Activated T-helper 2 cell treated with anti-CD3 and anti-CD28 coated beads, Interferon-gamma antibody, Interleukin-2, Interleukin-4, amounts not matched to agents 10 μg/mL and 5 μg/mL and 100 μg/mL, durations not matched to agents 14 hours and 24 hours and 36 hours (primary cell): ENCODE measurements around the gene SLC15A1. TPM values are rescaled to one million over a fixed set of nuclear protein-coding genes. Genes with fewer than 3 reads are reported as not detected.

ENCODE experiments used
- DNase-seq: peaks from one replicate; pipeline ENCODE4 v3.0.0; 2021; ENCODE audit warnings: low spot score
- H3K27ac Mint-ChIP-seq: one replicate; pipeline ENCODE4 v1.8.0; 2021; ENCODE audit warnings: mixed read lengths
- H3K27me3 Mint-ChIP-seq: one replicate; pipeline ENCODE4 v1.8.0; 2021; ENCODE audit warnings: low read depth, mixed read lengths
- H3K36me3 Mint-ChIP-seq: one replicate; pipeline ENCODE4 v1.8.0; 2021; ENCODE audit warnings: low read depth, mixed read lengths
- H3K4me1 Mint-ChIP-seq: one replicate; pipeline ENCODE4 v1.8.0; 2021; ENCODE audit warnings: low read depth, mixed read lengths
- H3K4me3 Mint-ChIP-seq: one replicate; pipeline ENCODE4 v1.8.0; 2021; ENCODE audit warnings: low read depth, mild to moderate bottlenecking, moderate library complexity, mixed read lengths
- H3K9me3 Mint-ChIP-seq: one replicate; pipeline ENCODE4 v1.8.0; 2021; ENCODE audit warnings: mixed read lengths
- intact Hi-C: fragments of 100-400 bp; cut with micrococcal nuclease; formaldehyde crosslinking; loops from one replicate; pipeline ENCODE4 v1.15.1; 2023
- total RNA-seq: library from RNA; stranded (reverse); gene quantifications from 2 replicates; pipeline ENCODE4 v1.2.3, GENCODE V29; 2022

The SLC15A1 gene
- total RNA-seq, 1 donor from 2014 or later = not detected

DNA sequence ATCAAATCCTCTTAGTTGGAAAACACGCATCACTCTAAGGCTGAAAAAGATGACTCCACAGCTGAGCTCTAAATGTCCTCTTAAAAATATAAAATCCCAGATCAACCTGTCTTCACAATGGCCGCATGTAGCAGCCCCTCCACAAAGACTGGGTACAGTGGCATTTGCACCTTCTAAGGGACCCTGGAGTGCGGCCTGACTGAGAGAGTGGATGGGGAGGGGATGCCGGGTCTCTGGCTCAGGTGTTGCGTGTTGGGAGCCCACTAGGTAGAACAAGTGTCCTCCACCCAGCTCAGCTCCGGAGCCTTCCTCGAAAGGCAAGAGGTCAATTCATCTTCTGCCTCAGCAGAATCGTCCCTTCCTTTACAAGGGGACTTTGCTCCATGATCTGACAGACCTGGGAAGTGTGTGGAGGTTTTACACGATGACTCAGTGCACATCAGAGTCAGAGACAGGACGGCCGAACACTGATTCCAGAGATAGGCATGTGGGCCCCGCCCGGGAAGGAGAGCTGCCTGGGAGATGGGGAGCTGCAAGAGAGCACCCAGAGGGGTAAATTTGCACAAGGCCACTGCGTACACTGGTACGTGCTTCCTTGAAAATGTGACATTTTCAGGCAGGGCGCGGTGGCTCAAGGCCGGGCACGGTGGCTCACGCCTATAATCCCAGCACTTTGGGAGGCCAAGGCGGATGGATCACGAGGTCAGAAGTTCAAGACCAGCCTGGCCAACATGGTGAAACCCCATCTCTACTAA is 23.5 kb upstream of the SLC15A1 start:
- Mint-ChIP-seq H3K27me3 (peaks cover 4% of the 10 kb centered on the region), H3K27ac (no peak overlapping the region), H3K36me3 (no peaks in the 10 kb centered on the region), H3K9me3 (peaks cover 6% of the 10 kb centered on the region), H3K4me3 (no peak overlapping the region), H3K4me1 (no peaks in the 10 kb centered on the region)
- DNase-seq = no peak
- intact Hi-C loops = no loop called here

DNA sequence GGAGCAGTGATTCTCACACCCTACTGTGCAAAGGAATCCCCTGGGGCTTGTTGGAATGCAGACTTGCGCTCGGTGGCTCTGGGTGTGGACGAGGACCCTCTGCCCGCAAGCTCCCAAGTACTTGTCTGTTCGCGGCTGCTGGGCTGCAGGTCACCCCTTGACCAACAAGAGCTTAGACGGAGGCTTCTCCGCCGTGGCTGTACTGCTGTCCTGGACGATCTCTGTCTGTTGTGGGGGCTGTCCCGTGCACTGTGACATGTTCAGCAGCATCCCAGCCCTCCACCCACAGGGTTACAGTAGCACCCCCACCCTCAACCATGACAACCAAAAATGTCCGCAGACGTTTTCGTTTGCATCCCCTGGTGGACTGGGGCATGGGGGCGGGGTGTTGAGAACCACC is 22.9 kb upstream of the SLC15A1 start:
- no peak for DNase-seq
- Mint-ChIP-seq H3K27me3 (peaks cover 4% of the 10 kb centered on the region), H3K36me3 (no peaks in the 10 kb centered on the region)

DNA sequence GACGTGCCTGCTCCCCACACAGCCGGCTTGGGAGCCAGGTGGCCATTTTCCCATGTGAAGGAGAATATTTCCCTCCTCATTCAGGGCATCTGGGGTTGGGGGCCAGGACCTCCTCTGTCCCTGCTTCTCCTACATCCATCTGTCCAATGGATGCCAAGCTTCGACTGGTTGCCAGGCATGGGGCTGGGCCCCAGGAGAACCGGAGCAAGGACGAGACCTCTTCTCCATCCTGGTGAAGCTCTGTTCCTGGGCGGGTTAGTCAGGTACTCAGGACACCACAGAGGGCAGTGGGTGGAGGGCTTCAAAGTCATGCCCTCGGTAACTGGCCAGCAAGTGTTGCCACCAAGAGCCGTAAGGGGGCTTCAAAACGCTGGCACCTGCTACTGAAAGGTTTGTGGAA is 22.3 kb upstream of the SLC15A1 start:
- peaks cover 4% of the 10 kb centered on the region for H3K27me3 Mint-ChIP-seq
- H3K4me3 Mint-ChIP-seq = no peak overlapping the region
- no peak for DNase-seq
- H3K36me3 Mint-ChIP-seq = no peaks in the 10 kb centered on the region
- no peak overlapping the region for H3K27ac Mint-ChIP-seq
- peaks cover 16% of the 10 kb centered on the region for H3K9me3 Mint-ChIP-seq
- intact Hi-C loops = no loop called here
- H3K4me1 Mint-ChIP-seq = no peaks in the 10 kb centered on the region

More for the DNA sequence above, 22.9 kb upstream of the SLC15A1 start:
- Mint-ChIP-seq H3K27ac (no peak overlapping the region), H3K4me1 (no peaks in the 10 kb centered on the region), H3K4me3 (no peak overlapping the region), H3K9me3 (peaks cover 12% of the 10 kb centered on the region)
- intact Hi-C loops = no loop called here

DNA sequence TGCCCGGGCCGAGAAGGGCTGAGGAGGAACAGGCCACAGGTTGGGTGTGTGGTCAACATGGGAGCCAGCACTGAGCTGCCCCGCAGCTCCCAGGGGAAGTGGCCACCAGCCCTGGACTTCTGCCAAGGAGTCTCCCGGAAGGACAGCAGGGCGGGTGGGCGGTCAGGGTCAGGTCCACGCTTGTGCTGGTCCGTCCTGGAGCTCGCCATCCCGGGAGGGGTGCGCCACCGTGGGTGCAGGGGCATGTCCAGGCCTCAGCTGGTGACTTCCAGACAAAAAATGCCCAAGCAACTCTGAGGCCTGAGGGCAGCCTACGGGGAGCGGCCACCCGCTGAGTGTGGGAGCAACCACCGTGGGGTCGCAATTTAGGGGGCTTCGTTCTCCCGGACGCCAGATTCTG is 21.4 kb upstream of the SLC15A1 start:
- H3K4me3 Mint-ChIP-seq = no peak overlapping the region
- peaks cover 4% of the 10 kb centered on the region for H3K27me3 Mint-ChIP-seq
- intact Hi-C loops = no loop called here
- H3K36me3 Mint-ChIP-seq = no peaks in the 10 kb centered on the region
- H3K27ac Mint-ChIP-seq = no peak overlapping the region
- H3K4me1 Mint-ChIP-seq = no peaks in the 10 kb centered on the region
- H3K9me3 Mint-ChIP-seq = peaks cover 24% of the 10 kb centered on the region
- no peak for DNase-seq

DNA sequence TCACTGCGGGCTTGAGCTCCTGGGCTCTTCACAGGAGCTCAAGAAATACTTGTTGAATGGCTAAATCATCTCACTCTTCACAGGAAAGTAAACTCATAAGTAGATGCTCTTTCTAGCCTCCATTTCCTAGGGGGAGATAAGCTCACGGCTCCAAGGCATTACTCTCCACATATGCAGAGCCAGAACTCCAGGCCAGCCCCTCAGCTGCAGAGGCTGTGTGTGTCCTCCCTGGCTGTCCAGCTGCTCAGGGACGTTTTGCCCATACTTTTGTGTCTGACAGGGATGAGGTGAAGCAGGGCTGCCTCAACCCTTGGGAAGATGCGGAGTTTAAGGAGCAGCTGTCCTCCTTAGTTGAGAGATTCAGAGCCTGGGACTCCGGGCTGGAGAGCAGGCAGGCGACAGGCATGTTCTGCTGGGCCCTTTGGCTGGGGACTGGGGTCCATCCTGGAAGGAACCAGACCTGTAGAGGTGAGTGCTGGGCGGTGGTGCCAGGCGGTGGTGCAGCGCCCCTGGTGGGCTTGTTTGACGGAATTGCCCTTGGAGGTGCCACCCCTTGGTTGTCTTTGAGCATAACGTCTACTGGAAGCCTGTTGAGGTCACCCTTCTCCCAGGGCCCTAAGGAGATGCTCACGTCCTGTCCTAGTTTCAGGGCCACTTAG is 20.5 kb upstream of the SLC15A1 start:
- intact Hi-C loops = no loop called here
- Mint-ChIP-seq H3K27ac (no peak overlapping the region), H3K27me3 (peaks cover 3% of the 10 kb centered on the region), H3K36me3 (no peaks in the 10 kb centered on the region), H3K9me3 (peaks cover 24% of the 10 kb centered on the region), H3K4me3 (no peak overlapping the region), H3K4me1 (no peaks in the 10 kb centered on the region)
- DNase-seq = no peak

DNA sequence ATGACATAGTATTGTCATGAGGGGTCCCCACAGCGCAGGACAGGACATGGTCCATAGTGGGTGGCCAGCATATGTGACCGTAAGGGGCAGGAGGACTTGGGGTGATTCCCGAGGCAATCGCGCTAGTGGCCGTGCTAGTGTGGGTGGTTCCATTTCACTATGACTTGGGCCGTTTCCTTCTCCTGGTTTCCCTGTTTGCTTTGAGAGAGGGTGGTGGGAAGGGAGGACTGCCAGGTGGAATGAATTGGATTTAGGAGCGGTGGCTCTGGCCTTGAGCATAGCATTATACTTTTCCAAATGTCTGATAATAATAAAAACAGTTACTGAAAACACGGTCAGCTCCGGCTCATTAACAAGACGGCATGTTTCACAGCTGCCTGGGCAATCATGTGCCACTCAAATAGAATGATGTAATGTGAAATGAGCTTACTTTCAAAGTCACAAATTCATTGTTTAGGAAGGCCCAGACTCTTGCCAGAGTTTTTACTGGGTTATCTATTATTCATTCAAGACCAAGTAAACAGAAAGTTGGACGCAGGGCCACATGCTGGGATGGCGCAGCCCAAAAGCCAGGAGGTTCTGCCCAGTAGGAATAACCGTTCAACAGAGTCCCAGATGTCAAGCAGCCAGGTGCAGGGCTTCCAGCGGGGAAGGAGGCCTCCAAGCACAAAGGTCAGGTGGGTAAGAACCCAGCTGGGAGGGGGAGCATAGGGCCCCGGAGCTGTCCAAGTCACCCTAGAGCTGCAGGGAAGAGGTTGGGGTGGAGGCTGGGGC is 19.6 kb upstream of the SLC15A1 start:
- no peak for DNase-seq
- Mint-ChIP-seq H3K27ac (no peak overlapping the region), H3K9me3 (peaks cover 24% of the 10 kb centered on the region), H3K36me3 (no peaks in the 10 kb centered on the region), H3K4me1 (no peaks in the 10 kb centered on the region), H3K27me3 (no peaks in the 10 kb centered on the region), H3K4me3 (no peak overlapping the region)
- intact Hi-C loops = no loop called here

DNA sequence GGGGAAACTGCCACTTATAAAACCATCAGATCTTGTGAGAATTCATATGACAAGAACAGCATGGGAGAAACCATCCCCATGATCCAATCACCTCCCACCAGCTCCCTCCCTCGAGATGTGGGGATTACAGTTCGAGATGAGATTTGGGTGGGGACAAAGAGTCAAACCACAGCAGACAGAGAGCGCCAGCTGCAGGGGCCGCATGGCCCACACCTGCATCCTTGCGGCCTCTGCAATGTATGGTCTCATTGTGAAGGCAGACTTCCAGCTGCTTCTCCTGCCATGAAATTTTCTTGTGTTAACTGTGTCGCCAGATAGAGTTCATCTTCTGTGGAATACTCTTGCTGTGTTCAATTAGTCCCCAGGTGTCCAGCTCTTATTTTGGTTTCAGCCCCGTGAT is 17.3 kb upstream of the SLC15A1 start:
- H3K4me1 Mint-ChIP-seq = no peaks in the 10 kb centered on the region
- no peak overlapping the region for H3K27ac Mint-ChIP-seq
- intact Hi-C loops = no loop called here
- no peaks in the 10 kb centered on the region for H3K36me3 Mint-ChIP-seq
- no peaks in the 10 kb centered on the region for H3K27me3 Mint-ChIP-seq
- H3K4me3 Mint-ChIP-seq = no peak overlapping the region
- DNase-seq = no peak
- peaks cover 24% of the 10 kb centered on the region for H3K9me3 Mint-ChIP-seq

DNA sequence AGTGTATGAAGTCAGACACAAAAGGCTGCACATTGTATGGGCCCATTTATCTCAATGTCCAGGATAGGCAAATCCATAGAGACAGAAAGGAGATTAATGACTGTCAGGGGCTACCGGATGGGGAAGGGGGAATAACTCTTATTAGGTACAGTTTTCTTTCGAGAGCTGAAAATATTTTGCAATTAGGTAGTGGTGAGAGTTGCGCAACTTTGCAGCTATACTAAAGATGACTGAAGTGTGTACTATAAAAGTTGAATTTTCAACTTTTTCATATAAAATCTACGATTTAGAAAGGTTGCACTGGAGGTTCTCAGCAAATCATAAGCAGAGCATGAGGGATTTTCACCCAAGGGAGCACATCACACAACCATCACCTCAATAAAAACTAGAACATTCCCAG is 16.1 kb upstream of the SLC15A1 start:
- no peaks in the 10 kb centered on the region for H3K27me3 Mint-ChIP-seq
- intact Hi-C loops = no loop called here
- DNase-seq = no peak
- no peaks in the 10 kb centered on the region for H3K4me1 Mint-ChIP-seq
- H3K27ac Mint-ChIP-seq = no peak overlapping the region
- H3K9me3 Mint-ChIP-seq = peaks cover 24% of the 10 kb centered on the region
- no peaks in the 10 kb centered on the region for H3K36me3 Mint-ChIP-seq
- no peak overlapping the region for H3K4me3 Mint-ChIP-seq

DNA sequence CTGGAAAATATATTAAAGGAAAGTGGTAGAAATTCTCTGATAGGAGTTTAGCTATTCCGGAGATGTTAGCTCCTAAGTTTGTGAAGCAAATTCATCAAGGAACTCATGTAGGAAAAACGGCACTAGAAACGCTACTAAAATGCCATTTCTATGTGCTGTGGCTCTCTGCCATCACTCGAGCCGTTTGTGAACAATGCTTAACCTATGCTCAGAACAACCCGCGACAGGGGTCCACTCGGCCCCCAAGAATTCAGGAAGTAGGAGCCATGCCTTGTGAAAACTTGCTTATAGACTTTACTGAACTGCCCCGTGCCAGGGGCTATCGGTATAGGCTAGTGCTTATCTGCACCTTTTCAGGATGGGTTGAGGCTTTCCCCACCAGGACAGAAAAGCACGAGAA is 14.2 kb upstream of the SLC15A1 start:
- intact Hi-C loops = no loop called here
- Mint-ChIP-seq H3K27ac (no peak overlapping the region), H3K36me3 (no peaks in the 10 kb centered on the region), H3K27me3 (no peaks in the 10 kb centered on the region), H3K4me1 (peaks cover 2% of the 10 kb centered on the region), H3K9me3 (peaks cover 23% of the 10 kb centered on the region), H3K4me3 (no peak overlapping the region)
- no peak for DNase-seq

DNA sequence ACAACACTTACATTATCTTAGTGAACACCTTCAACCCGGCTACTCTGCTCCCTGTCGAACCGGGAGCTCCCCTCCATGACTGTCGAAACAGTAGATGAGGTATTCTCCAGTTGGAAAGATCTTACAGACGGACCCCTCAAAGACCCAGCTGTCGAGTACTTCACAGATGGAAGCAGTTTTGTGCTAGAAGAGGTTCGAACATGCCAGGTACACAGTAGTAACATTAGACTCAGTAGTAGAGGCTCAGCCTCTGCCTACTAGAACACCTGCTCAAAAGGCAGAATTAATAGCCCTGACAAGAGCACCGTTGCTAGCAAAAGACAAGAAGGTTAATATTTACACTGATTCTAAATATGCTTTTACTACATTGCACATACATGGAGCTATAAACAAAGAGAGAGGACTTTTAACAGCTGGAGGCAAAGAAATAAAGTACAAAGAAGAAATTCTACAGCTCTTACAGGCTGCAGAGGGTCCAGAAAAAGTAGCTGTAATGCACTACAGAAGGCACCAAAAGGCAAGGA is 13.6 kb upstream of the SLC15A1 start:
- Mint-ChIP-seq H3K9me3 (peaks cover 18% of the 10 kb centered on the region), H3K4me3 (no peak overlapping the region), H3K27me3 (no peaks in the 10 kb centered on the region), H3K36me3 (no peaks in the 10 kb centered on the region), H3K27ac (no peak overlapping the region), H3K4me1 (peaks cover 6% of the 10 kb centered on the region)
- no peak for DNase-seq
- intact Hi-C loops = no loop called here

DNA sequence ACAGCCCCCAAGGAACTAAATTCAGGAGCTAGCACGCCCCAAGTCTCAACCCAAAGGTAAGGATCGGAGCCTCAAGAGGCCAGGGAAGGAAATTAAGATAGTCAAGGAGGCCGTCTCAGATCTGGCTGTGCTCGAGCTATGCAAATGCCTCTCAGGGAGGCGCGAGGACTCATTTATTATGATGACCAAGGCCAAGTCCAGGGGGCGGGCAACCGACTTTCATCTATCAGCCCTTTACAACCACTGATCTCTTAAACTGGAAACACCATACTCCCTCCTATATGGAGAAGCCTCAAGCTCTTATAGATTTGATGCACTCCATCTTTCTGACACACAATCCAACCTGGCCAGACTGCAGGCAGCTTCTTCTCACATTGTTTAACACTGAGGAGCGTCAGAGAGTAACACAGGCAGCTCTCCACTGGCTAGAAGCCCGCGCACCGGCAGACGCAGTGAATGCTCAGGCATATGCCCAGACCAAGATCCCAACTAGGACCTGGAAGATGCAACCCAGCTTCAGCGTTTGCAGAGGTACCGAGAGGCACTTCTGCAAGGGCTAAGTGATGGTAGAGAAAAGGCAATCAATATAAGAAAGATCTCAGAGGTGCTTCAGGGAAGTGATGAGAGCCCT is 9.6 kb upstream of the SLC15A1 start:
- Mint-ChIP-seq H3K27ac (no peak overlapping the region), H3K36me3 (no peaks in the 10 kb centered on the region), H3K4me3 (no peak overlapping the region), H3K9me3 (peaks cover 5% of the 10 kb centered on the region), H3K27me3 (peaks cover 3% of the 10 kb centered on the region), H3K4me1 (peaks cover 6% of the 10 kb centered on the region)
- DNase-seq = no peak
- intact Hi-C loops = no loop called here

DNA sequence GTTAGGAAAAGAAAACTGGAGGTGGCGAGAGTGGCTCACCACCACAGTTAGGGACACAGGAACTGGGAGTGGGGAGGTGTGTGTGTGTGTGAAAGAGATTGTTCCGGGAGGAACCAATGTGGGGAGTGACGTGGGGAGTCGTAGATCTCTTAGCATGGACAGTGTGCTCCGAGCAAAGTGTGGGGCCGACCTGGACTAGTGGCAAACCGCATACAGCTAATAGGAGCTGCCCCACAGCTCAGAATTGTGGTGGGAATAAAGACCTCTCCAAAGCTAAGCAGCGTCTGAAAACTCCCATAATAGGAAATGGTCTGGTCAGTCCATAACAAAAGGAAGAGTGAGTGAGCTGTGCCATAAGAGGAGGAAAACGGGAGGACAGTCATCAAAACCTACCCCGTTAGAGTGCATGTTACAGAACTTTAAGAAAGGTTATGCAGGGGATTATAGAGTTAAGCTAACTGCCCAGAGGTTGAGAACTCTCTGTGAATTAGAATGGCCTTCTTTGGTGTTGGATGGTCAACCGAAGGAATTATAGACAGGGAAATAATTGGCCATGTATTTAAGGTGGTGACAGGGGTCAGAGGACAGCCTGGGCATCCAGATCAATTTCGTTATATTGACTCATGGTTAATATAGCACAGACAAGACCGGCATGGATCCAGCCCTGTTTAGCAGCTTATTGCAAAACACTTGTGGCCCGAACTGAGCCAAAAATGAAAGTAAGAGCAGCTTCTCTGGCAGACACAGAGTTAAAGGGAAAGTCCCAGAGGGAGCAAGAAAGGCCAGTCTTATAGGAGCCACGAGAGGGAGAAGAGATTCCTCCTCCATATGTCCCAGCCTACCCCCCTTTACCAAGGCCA is 8.9 kb upstream of the SLC15A1 start:
- peaks cover 6% of the 10 kb centered on the region for H3K4me1 Mint-ChIP-seq
- peaks cover 5% of the 10 kb centered on the region for H3K9me3 Mint-ChIP-seq
- no peak overlapping the region for H3K27ac Mint-ChIP-seq
- peaks cover 6% of the 10 kb centered on the region for H3K27me3 Mint-ChIP-seq
- DNase-seq = no peak
- H3K36me3 Mint-ChIP-seq = no peaks in the 10 kb centered on the region
- intact Hi-C loops = no loop called here
- H3K4me3 Mint-ChIP-seq = no peak overlapping the region
